ENCODE data around the gene MAP3K14. TPM values are rescaled to one million over a fixed set of nuclear protein-coding genes. Genes with fewer than 3 reads are reported as not detected.

MAP3K14 gene
- total and polyA plus RNA-seq, 2 donors (not counting 1 experiment from before 2014, with no cell fraction given), result 3.6 to 5.2 TPM

DNA sequence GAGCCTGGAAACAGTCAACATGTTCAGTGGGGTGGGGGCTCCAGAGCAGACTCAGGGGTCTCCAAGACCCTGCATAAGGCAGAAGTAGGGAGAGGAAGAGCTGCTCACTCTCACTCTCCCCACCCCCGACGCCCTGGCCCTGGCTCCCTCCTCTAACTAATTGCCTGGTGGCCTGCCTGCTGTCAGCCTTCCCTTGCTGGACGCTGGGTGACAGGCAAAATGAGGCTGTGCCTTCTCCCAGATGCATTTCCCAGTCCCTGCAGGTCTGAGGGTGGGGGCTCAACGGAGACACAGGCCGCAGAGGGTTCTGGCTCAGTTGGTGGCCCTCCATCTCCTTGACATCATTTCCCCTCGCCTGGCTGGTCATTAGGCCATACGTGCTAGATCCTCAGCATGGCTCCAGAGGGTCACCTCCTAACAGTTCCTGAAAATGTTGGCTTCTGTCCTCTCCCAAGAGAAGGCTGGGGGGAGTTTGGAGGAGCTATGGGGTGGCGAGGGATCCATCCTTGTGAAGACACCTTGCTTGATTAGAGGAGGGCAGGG, 93.8 kb downstream of the MAP3K14 start:
- Histone ChIP-seq H4K20me1 (ENCODE audit: control insufficient read depth, extremely low read depth, insufficient read depth, low read length) (no peaks in the 10 kb centered on the region), H2AFZ (ENCODE audit: low read length) (no peak overlapping the region), H3K4me3 (replicated peaks in 1 of 4; ENCODE audit: control extremely low read depth in 1 of 4, insufficient read depth in 1 of 4, low read depth in 3 of 4, low read length in 4 of 4) (peak overlapping the region in 1 of 4 experiments; percentile 55), H3K9ac (ENCODE audit: insufficient read depth, low read length) (no peak overlapping the region), H3K36me3 (ENCODE audit: control insufficient read depth, insufficient read depth, low read length) (no peaks in the 10 kb centered on the region), H3K4me2 (ENCODE audit: extremely low read depth, insufficient read depth, low read length) (no peak overlapping the region), H3K4me1 (ENCODE audit: control insufficient read depth, extremely low read depth, insufficient read depth, low read length) (peaks cover 3% of the 10 kb centered on the region), H3K27ac (ENCODE audit: insufficient read depth, low read length) (no peak overlapping the region), H3K9me3 (ENCODE audit: control insufficient read depth, insufficient read depth, low read depth, low read length) (no peaks in the 10 kb centered on the region), H3K79me2 (ENCODE audit: control insufficient read depth, insufficient read depth, low read length) (no peaks in the 10 kb centered on the region), H3K27me3 (ENCODE audit: control insufficient read depth, insufficient read depth, low read length) (peaks cover 22% of the 10 kb centered on the region)
- no peak for TF ChIP-seq EZH2 (IDR thresholded peaks at IDR 0.05; ENCODE audit: low read length, missing control alignments)
- TF ChIP-seq, protein P1, sequence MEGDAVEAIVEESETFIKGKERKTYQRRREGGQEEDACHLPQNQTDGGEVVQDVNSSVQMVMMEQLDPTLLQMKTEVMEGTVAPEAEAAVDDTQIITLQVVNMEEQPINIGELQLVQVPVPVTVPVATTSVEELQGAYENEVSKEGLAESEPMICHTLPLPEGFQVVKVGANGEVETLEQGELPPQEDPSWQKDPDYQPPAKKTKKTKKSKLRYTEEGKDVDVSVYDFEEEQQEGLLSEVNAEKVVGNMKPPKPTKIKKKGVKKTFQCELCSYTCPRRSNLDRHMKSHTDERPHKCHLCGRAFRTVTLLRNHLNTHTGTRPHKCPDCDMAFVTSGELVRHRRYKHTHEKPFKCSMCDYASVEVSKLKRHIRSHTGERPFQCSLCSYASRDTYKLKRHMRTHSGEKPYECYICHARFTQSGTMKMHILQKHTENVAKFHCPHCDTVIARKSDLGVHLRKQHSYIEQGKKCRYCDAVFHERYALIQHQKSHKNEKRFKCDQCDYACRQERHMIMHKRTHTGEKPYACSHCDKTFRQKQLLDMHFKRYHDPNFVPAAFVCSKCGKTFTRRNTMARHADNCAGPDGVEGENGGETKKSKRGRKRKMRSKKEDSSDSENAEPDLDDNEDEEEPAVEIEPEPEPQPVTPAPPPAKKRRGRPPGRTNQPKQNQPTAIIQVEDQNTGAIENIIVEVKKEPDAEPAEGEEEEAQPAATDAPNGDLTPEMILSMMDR (conservative IDR thresholded peaks at IDR 0.05 in 1 of 2, IDR thresholded peaks at IDR 0.05 in 1 of 2; ENCODE audit: low read depth in 1 of 2, low read length in 2 of 2), result no peak
- no peak for DNase-seq (ENCODE audit: low read depth in 2 of 2)

DNA sequence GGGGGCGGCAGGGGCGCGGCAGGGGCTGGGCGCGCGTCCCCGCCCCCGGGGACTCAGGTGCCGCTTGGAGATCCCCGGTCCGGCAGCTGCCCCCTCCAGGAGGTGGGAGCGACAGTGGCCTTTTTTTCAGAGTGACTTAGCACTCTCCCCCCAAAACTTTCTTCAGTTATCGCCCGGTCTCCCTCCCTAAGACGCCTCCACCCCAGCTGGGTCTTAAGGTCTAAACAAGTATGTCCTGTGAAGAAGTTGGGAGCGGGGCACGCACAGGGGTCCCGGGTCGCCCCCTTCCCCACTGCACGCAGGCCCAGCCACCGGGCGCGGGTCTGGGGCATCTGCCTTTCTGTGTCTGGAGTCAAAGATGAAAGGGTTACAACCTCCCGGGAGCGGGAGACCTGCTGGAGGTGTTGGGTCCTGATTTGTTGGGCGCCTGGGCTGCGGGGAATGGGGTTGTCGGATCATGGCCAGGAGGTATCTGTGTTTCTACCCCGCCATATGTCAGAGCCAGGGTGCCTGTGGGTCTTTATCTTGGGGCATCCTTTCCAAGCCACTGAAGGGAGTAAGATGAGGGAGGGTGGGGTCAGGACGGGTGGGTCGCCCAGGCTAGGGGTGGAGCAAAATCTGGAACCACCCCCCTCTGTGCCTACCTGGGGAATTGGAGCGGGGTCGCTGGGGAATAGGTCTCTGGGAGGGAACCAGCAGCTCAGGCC, 94.4 kb downstream of the MAP3K14 start:
- Histone ChIP-seq H3K4me1 (ENCODE audit: control insufficient read depth, extremely low read depth, insufficient read depth, low read length) (no peaks in the 10 kb centered on the region), H3K9ac (ENCODE audit: insufficient read depth, low read length) (no peak overlapping the region), H3K27ac (ENCODE audit: insufficient read depth, low read length) (no peak overlapping the region), H3K36me3 (ENCODE audit: control insufficient read depth, insufficient read depth, low read length) (no peaks in the 10 kb centered on the region), H3K27me3 (ENCODE audit: control insufficient read depth, insufficient read depth, low read length) (peaks cover 22% of the 10 kb centered on the region), H4K20me1 (ENCODE audit: control insufficient read depth, extremely low read depth, insufficient read depth, low read length) (no peaks in the 10 kb centered on the region), H3K9me3 (ENCODE audit: control insufficient read depth, insufficient read depth, low read depth, low read length) (no peaks in the 10 kb centered on the region), H3K4me2 (ENCODE audit: extremely low read depth, insufficient read depth, low read length) (peak overlapping the region; percentile 25), H3K79me2 (ENCODE audit: control insufficient read depth, insufficient read depth, low read length) (no peaks in the 10 kb centered on the region), H2AFZ (ENCODE audit: low read length) (no peak overlapping the region), H3K4me3 (replicated peaks in 1 of 4; ENCODE audit: control extremely low read depth in 1 of 4, insufficient read depth in 1 of 4, low read depth in 3 of 4, low read length in 4 of 4) (peak overlapping the region in 2 of 4 experiments; percentile 49 to 55)
- TF ChIP-seq EZH2 (IDR thresholded peaks at IDR 0.05; ENCODE audit: low read length, missing control alignments), result peak; percentile 42
- TF ChIP-seq, protein P1 (conservative IDR thresholded peaks at IDR 0.05 in 1 of 2, IDR thresholded peaks at IDR 0.05 in 1 of 2; ENCODE audit: low read depth in 1 of 2, low read length in 2 of 2), result no peak
- DNase-seq (ENCODE audit: low read depth in 2 of 2), result no peak

DNA sequence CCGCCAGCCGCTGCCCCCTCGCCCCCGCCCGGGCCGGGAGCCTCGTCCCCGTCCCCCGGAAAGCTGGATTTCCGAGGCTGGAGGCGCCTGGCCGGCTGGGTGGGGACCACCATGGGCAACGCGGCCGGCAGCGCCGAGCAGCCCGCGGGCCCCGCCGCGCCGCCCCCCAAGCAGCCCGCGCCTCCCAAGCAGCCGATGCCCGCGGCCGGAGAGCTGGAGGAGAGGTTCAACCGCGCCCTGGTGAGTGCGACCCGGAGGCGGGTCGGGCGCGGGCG, 94.9 kb downstream of the MAP3K14 start:
- H3K36me3 ChIP-seq (ENCODE audit: control insufficient read depth, insufficient read depth, low read length), result no peaks in the 10 kb centered on the region
- H2AFZ ChIP-seq (ENCODE audit: low read length), result no peak overlapping the region
- H3K27me3 ChIP-seq (ENCODE audit: control insufficient read depth, insufficient read depth, low read length), result peaks cover 22% of the 10 kb centered on the region
- H3K4me3 ChIP-seq (replicated peaks in 1 of 4; ENCODE audit: control extremely low read depth in 1 of 4, insufficient read depth in 1 of 4, low read depth in 3 of 4, low read length in 4 of 4), result peak overlapping the region in 2 of 4 experiments; percentile 17 to 55
- no peak for TF ChIP-seq EZH2 (IDR thresholded peaks at IDR 0.05; ENCODE audit: low read length, missing control alignments)
- TF ChIP-seq, protein P1 (conservative IDR thresholded peaks at IDR 0.05 in 1 of 2, IDR thresholded peaks at IDR 0.05 in 1 of 2; ENCODE audit: low read depth in 1 of 2, low read length in 2 of 2), result no peak
- no peaks in the 10 kb centered on the region for H3K9me3 ChIP-seq (ENCODE audit: control insufficient read depth, insufficient read depth, low read depth, low read length)
- H3K79me2 ChIP-seq (ENCODE audit: control insufficient read depth, insufficient read depth, low read length), result no peaks in the 10 kb centered on the region
- no peaks in the 10 kb centered on the region for H3K4me1 ChIP-seq (ENCODE audit: control insufficient read depth, extremely low read depth, insufficient read depth, low read length)
- H4K20me1 ChIP-seq (ENCODE audit: control insufficient read depth, extremely low read depth, insufficient read depth, low read length), result no peaks in the 10 kb centered on the region
- no peak for DNase-seq (ENCODE audit: low read depth in 2 of 2)
- H3K9ac ChIP-seq (ENCODE audit: insufficient read depth, low read length), result no peak overlapping the region
- peak overlapping the region; percentile 25 for H3K4me2 ChIP-seq (ENCODE audit: extremely low read depth, insufficient read depth, low read length)
- H3K27ac ChIP-seq (ENCODE audit: insufficient read depth, low read length), result no peak overlapping the region
